SK-N-MC (cell line): Measurements from ENCODE around the gene TMEM273.

Experiments used
- EZH2 ChIP-seq: fragments of 200-600 bp; sonication (generic); IDR thresholded peaks from one replicate; pipeline ENCODE4 v1.6.1; 2017; ENCODE audit warnings: antibody characterized with exemption
- FOXP2 ChIP-seq: optimal IDR thresholded peaks from 2 replicates; pipeline ENCODE3; 2011; ENCODE audit warnings: mild to moderate bottlenecking, moderate library complexity; ENCODE audit not compliant: insufficient read depth; ENCODE audit errors: extremely low read length, control extremely low read depth
- POLR2AphosphoS5 ChIP-seq: IDR thresholded peaks from 2 replicates; pipeline ENCODE4 v1.6.1; 2012; ENCODE audit warnings: mild to moderate bottlenecking, low read depth, low read length, borderline replicate concordance

GRCh38 chr10:49230004-49230403, 41.8 kb upstream of the TMEM273 start:
- TF ChIP-seq POLR2AphosphoS5 (no peak), EZH2 (no peak), FOXP2 (no peak)
